ENCODE results near the gene C1orf56. TPM values are rescaled to one million over a fixed set of nuclear protein-coding genes. Genes with fewer than 3 reads are reported as not detected.

The C1orf56 gene
- total and polyA plus RNA-seq, 10 of the 15 experiments (the other 5 are each of a cell fraction or from before 2014, with no cell fraction given) = 0.22 to 15.5 (median 1.5) TPM

DNA sequence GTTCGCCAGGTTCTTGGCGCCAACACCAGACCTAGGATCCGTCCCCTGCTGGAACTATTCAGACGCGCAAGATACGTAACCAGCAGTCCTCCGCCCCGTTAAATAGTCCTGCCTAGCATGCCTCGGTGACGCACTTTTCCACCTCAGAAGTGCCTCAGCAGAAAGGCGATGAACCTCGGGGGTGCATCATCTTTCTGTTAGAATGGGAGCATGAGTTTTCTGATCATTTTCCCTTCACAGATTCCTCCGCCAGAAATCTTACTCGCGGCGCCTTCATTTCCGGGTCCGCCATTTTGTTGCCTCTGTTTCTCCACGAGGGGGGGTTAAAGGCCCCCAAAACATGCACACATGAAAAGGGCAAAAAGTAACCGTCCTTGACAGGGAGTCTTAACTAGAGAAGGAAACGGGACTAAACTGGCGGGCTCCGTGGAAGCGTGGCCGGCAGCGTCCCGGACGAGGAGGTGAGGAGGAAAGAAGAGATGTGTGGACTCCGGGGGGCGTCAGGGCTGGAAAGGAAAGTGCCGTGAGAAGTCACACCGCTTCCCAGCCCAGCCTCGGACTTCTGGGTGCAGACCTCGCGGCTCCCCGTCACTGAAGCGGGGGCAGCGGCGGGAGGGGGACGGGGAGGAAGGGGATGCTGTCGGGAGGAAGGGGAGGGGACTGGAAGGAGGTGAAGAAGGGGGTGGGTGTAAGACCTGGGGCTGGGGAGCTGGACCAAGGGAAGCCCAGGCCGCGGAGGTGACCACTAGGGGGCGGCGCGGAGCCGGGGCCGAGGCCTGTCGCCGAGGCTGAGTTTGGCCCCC, 23.1 kb downstream of the C1orf56 start, which contains the start of gene GABPB2 (continued):
- peak; percentile 93 for TF ChIP-seq NKRF (conservative IDR thresholded peaks at IDR 0.05)
- peak; percentile 15; the same call in 1 of the 2 replicates for TF ChIP-seq ZBTB33 (IDR thresholded peaks at IDR 0.05)
- no peak for TF ChIP-seq RCOR1 (conservative IDR thresholded peaks at IDR 0.05; ENCODE audit: low read depth, low read length)
- 0 out of 2 replicates have a peak, but pooled peaks have one; percentile 15 for TF ChIP-seq TBL1XR1 (IDR thresholded peaks at IDR 0.05; ENCODE audit: low read depth, low read length)
- TF ChIP-seq ZNF622 (IDR thresholded peaks at IDR 0.05) = no peak
- peak; percentile 94 for TF ChIP-seq ATF7 (IDR thresholded peaks at IDR 0.05; ENCODE audit: low read depth)
- peak; percentile 74 for TF ChIP-seq RAD51 (IDR thresholded peaks at IDR 0.05)
- TF ChIP-seq RAD21 (IDR thresholded peaks at IDR 0.05; ENCODE audit: insufficient read depth, low read depth, low read length) = peak; percentile 29; the same call in 1 of the 2 replicates
- TF ChIP-seq NFYA (IDR thresholded peaks at IDR 0.05; ENCODE audit: borderline replicate concordance, low read depth, low read length) = no peak
- peak; percentile 98 for TF ChIP-seq YY1 (IDR thresholded peaks at IDR 0.05; ENCODE audit: low read depth, low read length)
- TF ChIP-seq CEBPB (IDR thresholded peaks at IDR 0.05; ENCODE audit: borderline replicate concordance in 1 of 2, low read depth in 2 of 2, low read length in 2 of 2) = no peak
- 0 out of 2 replicates have a peak, but pooled peaks have one; percentile 17 for TF ChIP-seq HSF1 (IDR thresholded peaks at IDR 0.05; ENCODE audit: low read depth, low read length)
- TF ChIP-seq PAX5 (IDR thresholded peaks at IDR 0.05; ENCODE audit: borderline replicate concordance, low read depth, low read length) = 0 out of 2 replicates have a peak, but pooled peaks have one; percentile 38
- TF ChIP-seq SMC3 (IDR thresholded peaks at IDR 0.05; ENCODE audit: borderline replicate concordance, low read length) = peak; percentile 29; the same call in 1 of the 2 replicates
- no peak for TF ChIP-seq ATF3 (IDR thresholded peaks at IDR 0.05; ENCODE audit: borderline replicate concordance, extremely low read depth, low read depth, low read length)
- TF ChIP-seq FOXK2 (IDR thresholded peaks at IDR 0.05) = 0 out of 2 replicates have a peak, but pooled peaks have one; percentile 59
- TF ChIP-seq YBX1 (IDR thresholded peaks at IDR 0.05) = no peak
- no peak for TF ChIP-seq SUZ12 (IDR thresholded peaks at IDR 0.05; ENCODE audit: unreplicated experiment)
- TF ChIP-seq FOXM1 (IDR thresholded peaks at IDR 0.05; ENCODE audit: low read depth, low read length) = peak; percentile 77; the same call in 1 of the 2 replicates
- peak; percentile 54 for TF ChIP-seq MTA2 (IDR thresholded peaks at IDR 0.05; ENCODE audit: low read depth)
- TF ChIP-seq SMAD5 (IDR thresholded peaks at IDR 0.05; ENCODE audit: low read depth) = peak; percentile 86
- TF ChIP-seq SIX5 (IDR thresholded peaks at IDR 0.05; ENCODE audit: low read depth, low read length, severe bottlenecking) = no peak
- no peak for TF ChIP-seq EP300 (IDR thresholded peaks at IDR 0.05; ENCODE audit: borderline replicate concordance in 1 of 2, control insufficient read depth in 1 of 2, low read depth in 2 of 2, low read length in 2 of 2)
- no peak; the same call in none of the 2 replicates for TF ChIP-seq POLR2AphosphoS2 (IDR thresholded peaks at IDR 0.05; ENCODE audit: low read depth, low read length)

Measured in GM12878 (cell line).